HUES48 (cell line): ENCODE results near the gene LRRC45.

ENCODE experiments used
- H3K27ac ChIP-seq: one replicate; pipeline ENCODE4 v1.7.0; 2013; ENCODE audit warnings: low read depth, low read length, inconsistent platforms
- H3K27me3 ChIP-seq: 2 replicates; pipeline ENCODE4 v1.6.1; 2013; ENCODE audit warnings: mild to moderate bottlenecking, low read length; ENCODE audit not compliant: control insufficient read depth, insufficient read depth
- H3K36me3 ChIP-seq: 2 replicates; pipeline ENCODE4 v1.6.1; 2013; ENCODE audit warnings: low read length; ENCODE audit not compliant: control insufficient read depth, insufficient read depth
- H3K4me1 ChIP-seq: 2 replicates; pipeline ENCODE4 v1.6.1; 2013; ENCODE audit warnings: mild to moderate bottlenecking, low read length; ENCODE audit not compliant: control insufficient read depth, insufficient read depth
- H3K4me3 ChIP-seq: 2 replicates; pipeline ENCODE4 v1.5.1; 2013; ENCODE audit warnings: mild to moderate bottlenecking, low read depth, low read length
- H3K9ac ChIP-seq: 2 replicates; pipeline ENCODE4 v1.6.1; 2013; ENCODE audit warnings: mild to moderate bottlenecking, low read depth, low read length, moderate library complexity
- H3K9me3 ChIP-seq: 2 replicates; pipeline ENCODE4 v1.6.1; 2013; ENCODE audit warnings: low read length; ENCODE audit not compliant: control insufficient read depth, insufficient read depth

The LRRC45 gene

DNA sequence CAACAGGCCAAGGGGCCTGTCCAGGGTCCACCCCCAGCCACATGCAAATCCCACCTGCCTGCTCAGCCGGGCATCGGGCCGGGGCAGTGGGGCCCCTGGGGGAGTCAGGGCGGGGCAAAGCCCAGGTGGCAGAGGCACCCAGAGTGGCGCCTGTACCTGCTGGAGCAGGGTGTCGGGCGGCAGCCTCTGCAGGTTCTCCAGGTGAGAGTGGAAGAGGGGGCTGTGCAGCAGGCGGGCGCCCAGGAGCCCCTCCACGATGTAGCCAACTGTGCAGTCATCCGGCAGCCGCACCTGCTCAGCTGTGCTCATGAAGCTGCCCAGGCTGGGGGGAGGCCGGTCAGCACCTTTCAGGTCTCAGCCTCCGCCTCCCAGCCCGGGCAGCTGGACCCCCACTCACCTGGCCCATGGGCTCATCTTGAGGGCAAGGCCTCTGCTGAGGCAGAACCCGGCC lies 26.4 kb downstream of the LRRC45 start:
- H3K27ac ChIP-seq = no peak overlapping the region
- no peak overlapping the region for H3K9ac ChIP-seq
- no peaks in the 10 kb centered on the region for H3K9me3 ChIP-seq
- no peaks in the 10 kb centered on the region for H3K27me3 ChIP-seq
- H3K4me3 ChIP-seq = no peak overlapping the region
- H3K4me1 ChIP-seq = no peaks in the 10 kb centered on the region
- H3K36me3 ChIP-seq = peaks cover 47% of the 10 kb centered on the region

DNA sequence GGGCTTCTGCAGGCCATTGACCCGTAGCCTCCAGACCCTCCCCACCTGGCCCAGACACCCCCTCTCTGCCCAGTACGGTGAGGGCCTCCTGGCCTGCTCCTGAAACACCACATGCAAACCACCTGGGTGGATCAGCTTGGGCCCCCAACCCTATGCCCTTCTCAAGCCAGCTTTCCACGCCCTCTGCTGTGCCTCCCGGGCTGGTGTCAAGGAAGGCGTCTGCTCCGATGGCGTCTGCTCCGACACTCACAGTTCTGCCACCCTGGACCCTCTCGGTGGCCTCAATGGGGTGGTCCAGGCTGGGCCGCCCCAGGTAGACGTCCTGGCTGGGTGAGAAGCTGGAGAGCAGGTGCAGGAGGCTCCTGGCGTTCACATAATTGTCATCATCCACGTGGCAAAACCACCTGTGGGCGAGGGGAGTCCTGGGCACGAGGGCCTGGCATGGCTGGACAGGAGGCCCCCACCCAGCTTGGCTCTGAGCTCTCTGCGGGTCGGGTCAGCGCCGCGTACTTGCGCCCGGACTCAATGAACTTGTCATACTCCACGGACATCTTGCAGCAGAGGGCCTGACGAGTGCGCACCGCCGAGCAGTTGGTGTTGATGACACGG lies 27.2 kb downstream of the LRRC45 start:
- Histone ChIP-seq H3K27me3 (no peaks in the 10 kb centered on the region), H3K4me1 (no peaks in the 10 kb centered on the region), H3K36me3 (peaks cover 54% of the 10 kb centered on the region), H3K9me3 (no peaks in the 10 kb centered on the region), H3K4me3 (peak overlapping the region; percentile 89; the same call in 1 of the 2 replicates), H3K9ac (no peak overlapping the region), H3K27ac (no peak overlapping the region)

DNA sequence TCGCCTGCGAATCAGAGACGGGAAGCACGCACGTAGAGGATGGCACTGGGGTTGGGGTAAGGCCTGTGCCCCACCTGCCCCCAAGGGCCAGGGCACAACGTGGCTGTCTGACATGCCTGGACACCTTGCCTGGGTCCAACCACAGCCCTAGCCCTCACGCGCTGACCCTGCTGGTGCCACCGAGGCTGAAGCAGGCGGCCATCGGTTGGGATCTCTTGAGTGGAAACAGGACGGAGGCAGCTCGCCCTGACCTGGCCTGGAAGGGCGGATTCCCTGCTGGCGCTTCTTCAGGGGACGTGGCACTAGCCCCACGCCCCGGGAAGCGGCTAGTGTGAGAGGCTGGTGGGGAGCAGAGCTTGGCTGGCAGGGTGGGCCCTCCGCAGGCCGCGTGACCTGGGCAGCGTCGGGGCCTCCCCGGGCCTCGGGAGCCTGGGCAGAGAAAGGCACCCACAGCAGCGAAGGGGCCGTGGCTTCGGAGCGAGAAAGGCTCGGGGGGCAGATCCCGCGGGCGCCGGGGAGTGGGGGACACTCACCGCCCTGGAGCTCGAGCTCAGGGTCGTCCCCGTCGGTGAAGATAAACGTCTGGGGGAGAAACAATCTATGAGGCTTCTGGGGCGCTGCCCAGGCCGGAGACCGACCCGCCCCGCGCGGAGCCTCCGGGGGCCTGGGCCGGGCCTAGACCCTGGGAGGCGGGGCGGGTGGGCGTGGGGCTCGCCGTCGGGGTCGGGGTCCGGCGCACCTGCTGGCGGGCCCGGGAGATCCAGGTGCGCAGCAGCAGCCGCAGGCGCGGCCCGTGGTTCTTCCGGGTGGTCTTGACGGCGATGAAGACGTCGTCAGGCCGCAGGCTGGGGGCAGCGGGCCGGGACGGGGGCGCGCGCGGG lies 27.9 kb downstream of the LRRC45 start:
- H3K36me3 ChIP-seq = peaks cover 61% of the 10 kb centered on the region
- peak overlapping the region; percentile 16; the same call in 1 of the 2 replicates for H3K9ac ChIP-seq
- H3K9me3 ChIP-seq = no peaks in the 10 kb centered on the region
- no peaks in the 10 kb centered on the region for H3K27me3 ChIP-seq
- peak overlapping the region; percentile 89 for H3K4me3 ChIP-seq
- H3K27ac ChIP-seq = no peak overlapping the region
- no peaks in the 10 kb centered on the region for H3K4me1 ChIP-seq

DNA sequence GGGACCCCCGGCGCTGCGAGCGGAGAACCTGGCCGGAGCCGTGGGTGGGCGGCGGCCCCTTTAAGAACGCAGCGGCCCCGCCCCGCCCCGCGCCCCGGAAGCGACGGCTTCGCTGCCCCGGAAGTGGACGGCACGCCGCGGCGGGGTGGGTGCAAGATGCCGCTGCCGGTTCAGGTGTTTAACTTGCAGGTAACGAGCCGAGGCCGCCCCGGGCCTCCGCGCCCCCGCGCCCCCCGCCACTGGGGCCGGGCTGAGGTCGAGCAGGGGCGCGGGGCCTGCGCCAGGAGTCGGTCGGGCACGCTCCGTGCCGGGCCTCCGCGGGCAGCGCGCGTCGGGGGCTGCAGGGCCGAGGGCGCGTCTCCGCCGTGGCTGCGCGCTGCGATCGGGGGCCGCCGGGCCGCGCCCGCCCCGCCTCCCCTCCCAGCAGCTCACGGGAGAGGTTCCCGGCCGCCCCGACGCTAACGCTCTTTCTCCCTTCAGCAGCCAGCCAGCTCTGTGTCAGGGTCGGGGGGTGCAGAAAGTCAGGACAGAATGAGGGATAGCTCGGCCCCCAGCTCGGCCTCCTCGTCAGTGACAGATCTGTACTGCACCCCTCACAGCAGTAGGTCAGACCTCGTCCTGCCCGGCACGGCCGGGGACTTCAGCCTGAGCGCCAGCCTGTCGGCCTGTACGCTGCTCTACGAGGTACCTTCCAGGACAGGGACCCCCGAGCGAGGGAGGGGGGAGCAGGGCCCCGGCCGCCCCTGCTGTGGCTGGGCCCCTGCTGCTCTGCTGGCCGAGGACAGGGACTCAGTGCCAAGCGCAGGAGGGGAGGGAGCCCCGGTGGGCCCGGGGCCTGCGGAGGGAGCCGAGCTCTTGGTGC lies 28.9 kb downstream of the LRRC45 start, which contains the start of the genes GPS1 and RFNG:
TSS of gene GPS1 (plus strand) at position 123 of the 862 bp plus-strand sequence. CDS start at position 157, 34 bp downstream.
TSS of gene RFNG (minus strand) at position 36 of the 862 bp plus-strand sequence. CDS start 45 bp downstream, outside the sequence.
- peak within 1 kb of the TSS; percentile 12 for H3K27ac ChIP-seq

DNA sequence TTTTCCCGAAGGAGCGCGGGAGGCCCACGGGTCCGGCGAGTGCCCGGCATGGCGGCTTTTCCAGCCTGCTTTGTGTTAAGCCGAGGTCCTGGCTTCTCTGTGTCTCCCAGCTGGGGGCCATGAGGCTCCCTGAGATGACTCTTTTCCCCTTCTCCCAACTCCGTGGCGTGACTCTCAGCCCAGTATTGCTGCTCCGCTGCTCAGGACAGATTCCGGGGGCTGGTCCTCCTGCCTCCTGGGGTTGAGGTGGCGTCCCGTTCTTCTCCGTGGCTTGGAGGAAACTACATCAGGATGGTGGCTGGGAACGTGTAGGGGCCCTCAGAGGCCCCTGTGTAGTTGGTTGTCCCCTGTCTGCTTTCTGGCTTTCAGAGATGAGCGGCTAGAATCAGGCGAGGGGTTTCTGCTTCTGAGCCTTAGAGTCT lies 29.5 kb downstream of the LRRC45 start:
- Histone ChIP-seq H3K27me3 (no peaks in the 10 kb centered on the region), H3K4me3 (peak overlapping the region; percentile 89), H3K9ac (no peak overlapping the region; the same call in 1 of the 2 replicates), H3K9me3 (no peaks in the 10 kb centered on the region), H3K27ac (no peak overlapping the region), H3K4me1 (no peaks in the 10 kb centered on the region), H3K36me3 (peaks cover 68% of the 10 kb centered on the region)

More for the DNA sequence above, 28.9 kb downstream of the LRRC45 start, which contains the start of the genes GPS1 and RFNG:
- H3K9ac ChIP-seq = peak within 1 kb of the TSS; percentile 48; the same call in 1 of the 2 replicates
- H3K4me3 ChIP-seq = peak within 1 kb of the TSS; percentile 89
- H3K36me3 ChIP-seq = peaks cover 68% of the 10 kb centered on the region
- no peaks in the 10 kb centered on the region for H3K4me1 ChIP-seq
- H3K27me3 ChIP-seq = no peaks in the 10 kb centered on the region
- H3K9me3 ChIP-seq = no peaks in the 10 kb centered on the region

DNA sequence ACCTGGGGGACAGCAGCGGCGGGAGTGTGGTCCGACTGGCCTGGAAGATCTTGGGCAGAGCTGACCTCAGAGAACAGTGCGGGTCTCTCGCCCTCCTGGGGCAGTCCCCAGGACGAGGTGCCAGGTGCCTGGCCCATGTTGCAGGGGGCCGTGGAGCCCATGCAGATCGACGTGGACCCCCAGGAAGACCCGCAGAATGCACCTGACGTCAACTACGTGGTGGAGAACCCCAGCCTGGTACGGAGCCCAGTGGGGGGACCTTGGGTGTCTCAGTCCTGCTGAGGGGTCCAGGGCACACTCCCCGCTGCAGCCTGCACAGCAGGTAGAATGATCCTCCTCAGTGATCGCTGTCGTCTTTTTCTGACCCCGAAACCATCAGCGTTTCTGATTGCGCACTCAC lies 30.0 kb downstream of the LRRC45 start:
- H3K36me3 ChIP-seq = peaks cover 68% of the 10 kb centered on the region
- H3K4me1 ChIP-seq = no peaks in the 10 kb centered on the region
- H3K4me3 ChIP-seq = peak overlapping the region; percentile 89; the same call in 1 of the 2 replicates
- no peaks in the 10 kb centered on the region for H3K27me3 ChIP-seq
- H3K9ac ChIP-seq = no peak overlapping the region
- no peak overlapping the region for H3K27ac ChIP-seq
- H3K9me3 ChIP-seq = no peaks in the 10 kb centered on the region

DNA sequence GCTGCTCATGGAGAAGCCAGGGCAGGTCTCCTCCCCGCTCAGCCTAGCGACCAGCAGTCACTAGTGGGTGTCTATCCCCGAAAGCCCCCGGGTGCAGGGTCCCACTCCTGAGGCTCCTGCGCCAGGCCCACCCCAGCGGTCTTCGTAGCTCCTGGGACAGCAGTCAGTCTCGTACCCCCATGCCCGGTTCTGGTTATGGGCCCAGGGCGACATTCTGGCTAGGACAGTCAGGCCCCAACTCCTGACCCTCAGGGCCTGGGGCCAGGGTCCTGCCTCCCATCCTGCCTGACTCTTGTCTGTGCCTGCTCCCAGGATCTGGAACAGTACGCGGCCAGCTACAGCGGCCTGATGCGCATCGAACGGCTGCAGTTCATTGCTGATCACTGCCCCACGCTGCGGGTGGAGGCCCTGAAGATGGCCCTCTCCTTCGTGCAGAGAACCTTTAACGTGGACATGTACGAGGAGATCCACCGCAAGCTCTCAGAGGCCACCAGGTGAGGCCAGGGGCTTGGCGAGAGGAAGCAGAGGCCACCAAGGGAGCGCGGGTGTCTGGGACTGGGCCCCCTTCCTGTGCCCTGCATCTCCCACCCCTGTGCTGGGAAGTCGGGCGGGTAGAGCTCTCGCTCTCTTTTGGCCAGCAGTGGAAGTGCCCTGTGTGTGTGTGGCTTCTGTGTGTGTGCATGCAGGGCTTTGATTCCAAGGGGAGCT lies 30.6 kb downstream of the LRRC45 start:
- Histone ChIP-seq H3K36me3 (peaks cover 70% of the 10 kb centered on the region), H3K27me3 (no peaks in the 10 kb centered on the region), H3K4me1 (no peaks in the 10 kb centered on the region), H3K27ac (no peak overlapping the region), H3K9ac (no peak overlapping the region), H3K4me3 (no peak overlapping the region), H3K9me3 (no peaks in the 10 kb centered on the region)

DNA sequence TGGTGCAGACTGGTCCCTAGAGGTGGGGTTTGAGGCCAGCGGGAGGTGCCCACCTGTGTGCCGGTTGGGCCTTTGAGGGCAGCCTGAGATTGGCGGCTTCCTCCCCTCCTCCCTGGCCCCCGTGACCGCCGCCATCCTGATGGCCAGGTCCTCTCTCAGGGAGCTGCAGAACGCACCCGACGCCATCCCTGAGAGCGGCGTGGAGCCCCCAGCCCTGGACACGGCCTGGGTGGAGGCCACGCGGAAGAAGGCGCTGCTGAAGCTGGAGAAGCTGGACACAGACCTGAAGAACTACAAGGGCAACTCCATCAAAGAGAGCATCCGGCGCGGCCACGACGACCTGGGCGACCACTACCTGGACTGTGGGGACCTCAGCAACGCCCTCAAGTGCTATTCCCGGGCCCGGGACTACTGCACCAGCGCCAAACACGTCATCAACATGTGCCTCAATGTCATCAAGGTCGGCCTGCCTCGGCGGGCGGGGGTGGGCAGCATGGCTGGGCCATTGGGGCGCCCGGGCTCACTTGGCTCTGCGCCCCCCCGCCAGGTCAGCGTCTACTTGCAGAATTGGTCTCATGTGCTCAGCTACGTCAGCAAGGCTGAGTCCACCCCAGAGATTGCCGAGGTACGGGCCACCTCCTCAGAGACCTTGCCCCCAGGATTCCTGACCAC lies 31.4 kb downstream of the LRRC45 start:
- no peak overlapping the region for H3K4me3 ChIP-seq
- peaks cover 67% of the 10 kb centered on the region for H3K36me3 ChIP-seq
- no peak overlapping the region for H3K27ac ChIP-seq
- H3K27me3 ChIP-seq = no peaks in the 10 kb centered on the region
- H3K9ac ChIP-seq = no peak overlapping the region
- no peaks in the 10 kb centered on the region for H3K9me3 ChIP-seq
- no peaks in the 10 kb centered on the region for H3K4me1 ChIP-seq

DNA sequence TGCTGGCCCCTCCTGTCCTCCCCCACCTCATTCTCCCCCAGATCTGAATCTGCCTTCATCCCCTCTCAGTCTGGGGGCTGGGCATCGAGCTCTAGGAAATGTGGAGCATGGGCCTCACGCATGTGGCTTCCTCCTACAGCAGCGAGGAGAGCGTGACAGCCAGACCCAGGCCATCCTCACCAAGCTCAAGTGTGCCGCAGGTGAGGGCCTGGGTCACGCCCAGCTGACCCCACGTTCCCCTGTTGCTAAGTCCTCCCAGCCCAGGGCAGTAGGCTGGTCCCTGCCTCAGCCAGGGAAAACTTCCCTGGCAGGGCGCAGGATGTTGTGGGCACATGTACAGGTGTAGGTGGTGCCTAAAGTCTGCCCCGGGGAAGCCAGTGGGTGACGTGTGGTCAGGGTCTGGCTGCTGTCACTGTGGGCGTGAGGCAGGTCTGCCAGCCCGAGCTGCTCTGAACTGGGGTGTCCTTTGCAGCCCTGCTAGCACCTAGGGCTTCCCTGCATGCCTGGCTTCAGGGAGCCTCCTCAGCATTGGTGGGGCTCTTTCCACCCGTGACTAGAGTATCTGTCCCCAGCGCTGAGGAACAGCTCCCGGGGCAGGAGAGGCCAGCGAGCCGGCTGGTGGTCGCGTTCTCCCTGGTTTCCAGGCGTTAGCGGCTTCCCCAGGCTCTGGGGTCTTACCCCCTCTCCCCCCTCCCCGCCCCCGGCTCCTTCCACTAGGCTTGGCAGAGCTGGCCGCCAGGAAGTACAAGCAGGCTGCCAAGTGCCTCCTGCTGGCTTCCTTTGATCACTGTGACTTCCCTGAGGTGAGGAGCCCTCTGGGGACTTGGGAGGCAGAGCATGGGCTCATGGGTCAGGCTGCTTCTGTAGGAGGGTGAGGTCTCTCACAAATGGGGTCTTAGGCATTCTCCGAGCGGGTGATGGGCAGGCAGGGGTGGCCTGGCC lies 32.2 kb downstream of the LRRC45 start:
- H3K4me1 ChIP-seq = no peaks in the 10 kb centered on the region
- H3K27me3 ChIP-seq = no peaks in the 10 kb centered on the region
- no peak overlapping the region for H3K9ac ChIP-seq
- no peaks in the 10 kb centered on the region for H3K9me3 ChIP-seq
- H3K4me3 ChIP-seq = no peak overlapping the region
- no peak overlapping the region for H3K27ac ChIP-seq
- peaks cover 67% of the 10 kb centered on the region for H3K36me3 ChIP-seq
